Rectal smooth muscle tissue (tissue), 1 donor: ENCODE data around the gene CLCNKB.
A peak's percentile ranks its signal among the peaks of the same experiment; 100 is the strongest.

Experiments
- H3K27ac ChIP-seq: one replicate; pipeline ENCODE4 v1.7.0; 2013; ENCODE audit warnings: low read depth, low read length, inconsistent platforms
- H3K27me3 ChIP-seq: one replicate; pipeline ENCODE4 v1.7.0; 2013; ENCODE audit warnings: low read length; ENCODE audit not compliant: control insufficient read depth, insufficient read depth
- H3K36me3 ChIP-seq: one replicate; pipeline ENCODE4 v1.7.0; 2013; ENCODE audit warnings: low read length; ENCODE audit not compliant: control insufficient read depth, insufficient read depth
- H3K4me1 ChIP-seq: one replicate; pipeline ENCODE4 v1.7.0; 2013; ENCODE audit warnings: low read length; ENCODE audit not compliant: control insufficient read depth, insufficient read depth
- H3K4me3 ChIP-seq: one replicate; pipeline ENCODE4 v1.7.0; 2013; ENCODE audit warnings: low read length
- H3K9ac ChIP-seq: one replicate; pipeline ENCODE4 v1.7.0; 2013; ENCODE audit warnings: low read length

Gene CLCNKB

GRCh38 chr1:16009030-16009460, 34.5 kb upstream of the CLCNKB start:
- H3K36me3 ChIP-seq, result no peaks in the 10 kb centered on the region
- no peaks in the 10 kb centered on the region for H3K27me3 ChIP-seq
- H3K4me3 ChIP-seq, result no peak overlapping the region
- no peak overlapping the region for H3K9ac ChIP-seq
- H3K4me1 ChIP-seq, result peaks cover 12% of the 10 kb centered on the region
- H3K27ac ChIP-seq, result no peak overlapping the region

GRCh38 chr1:16009678-16010077, 33.9 kb upstream of the CLCNKB start:
- Histone ChIP-seq H3K4me1 (peaks cover 15% of the 10 kb centered on the region), H3K27me3 (no peaks in the 10 kb centered on the region), H3K36me3 (no peaks in the 10 kb centered on the region), H3K9ac (no peak overlapping the region), H3K27ac (no peak overlapping the region), H3K4me3 (no peak overlapping the region)

- Histone ChIP-seq H3K36me3 (no peaks in the 10 kb centered on the region), H3K27ac (no peak overlapping the region), H3K4me3 (no peak overlapping the region), H3K4me1 (peaks cover 26% of the 10 kb centered on the region), H3K9ac (no peak overlapping the region), H3K27me3 (no peaks in the 10 kb centered on the region)
These were observed 32.7 kb upstream of the CLCNKB start for GRCh38 chr1:16010837-16011236.

DNA sequence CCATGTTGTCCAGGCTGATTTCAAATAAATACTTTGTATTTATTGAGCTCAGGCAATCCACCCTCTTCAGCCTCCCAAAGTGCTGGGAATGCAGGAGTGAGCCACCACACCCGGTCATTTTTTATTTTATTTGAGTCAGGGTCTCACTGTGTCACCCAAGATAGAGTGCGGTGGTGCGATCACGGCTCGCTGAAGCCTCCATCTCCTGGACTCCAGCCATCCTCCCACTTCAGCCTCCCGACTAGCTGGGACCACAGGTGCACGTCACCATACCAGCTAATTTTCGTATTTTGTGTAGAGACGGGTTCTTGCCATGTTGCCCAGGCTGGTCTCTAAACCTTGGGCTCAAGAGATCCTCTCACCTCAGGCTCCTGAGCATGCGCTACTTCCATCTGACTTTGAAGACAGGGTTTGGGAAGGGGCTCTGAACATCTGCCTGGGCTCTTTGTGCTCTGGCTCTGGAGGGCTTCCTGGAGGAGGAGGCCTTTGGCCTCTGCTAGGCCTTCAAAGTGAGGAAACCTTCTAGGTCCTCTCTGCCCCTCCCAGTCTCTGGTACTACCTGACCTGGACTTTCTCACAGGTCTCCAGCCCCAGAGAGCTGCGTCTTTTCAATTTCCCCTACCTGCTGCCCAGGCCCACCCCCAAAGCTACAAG, 31.5 kb upstream of the CLCNKB start:
- Histone ChIP-seq H3K27ac (peak overlapping the region; percentile 99), H3K4me3 (peak overlapping the region; percentile 56)

GRCh38 chr1:16012590-16013219, 30.9 kb upstream of the CLCNKB start:
- Histone ChIP-seq H3K36me3 (no peaks in the 10 kb centered on the region), H3K27ac (peak overlapping the region; percentile 99), H3K4me3 (peak overlapping the region; percentile 56), H3K27me3 (no peaks in the 10 kb centered on the region), H3K4me1 (peaks cover 28% of the 10 kb centered on the region), H3K9ac (no peak overlapping the region)

More for the DNA sequence above, 31.5 kb upstream of the CLCNKB start:
- Histone ChIP-seq H3K4me1 (peaks cover 28% of the 10 kb centered on the region), H3K9ac (no peak overlapping the region), H3K27me3 (no peaks in the 10 kb centered on the region), H3K36me3 (no peaks in the 10 kb centered on the region)

- Histone ChIP-seq H3K9ac (no peak overlapping the region), H3K4me1 (peaks cover 32% of the 10 kb centered on the region), H3K27me3 (no peaks in the 10 kb centered on the region), H3K36me3 (no peaks in the 10 kb centered on the region), H3K27ac (peak overlapping the region; percentile 99), H3K4me3 (no peak overlapping the region)
These were observed 30.2 kb upstream of the CLCNKB start for GRCh38 chr1:16013220-16013907.

DNA sequence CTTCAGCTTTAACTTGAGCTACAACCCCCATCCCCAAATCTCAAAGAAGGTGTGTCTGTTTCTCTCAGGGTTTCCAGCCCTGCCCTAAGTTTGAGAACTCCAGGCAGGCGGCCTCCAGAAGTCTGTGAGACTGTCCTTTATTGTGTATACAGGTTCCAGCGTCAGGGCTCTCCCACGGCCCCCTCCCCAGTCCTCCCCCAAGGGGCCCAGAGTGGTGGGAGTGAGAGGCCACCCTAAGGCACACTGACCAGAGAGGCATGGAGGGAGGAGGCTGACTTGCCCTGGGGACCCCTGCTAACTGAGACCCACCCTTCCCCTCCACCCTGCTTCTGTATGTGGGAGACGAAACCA, 29.7 kb upstream of the CLCNKB start:
- Histone ChIP-seq H3K9ac (no peak overlapping the region), H3K27ac (peak overlapping the region; percentile 99), H3K27me3 (no peaks in the 10 kb centered on the region), H3K4me3 (no peak overlapping the region), H3K36me3 (no peaks in the 10 kb centered on the region), H3K4me1 (peaks cover 36% of the 10 kb centered on the region)

DNA sequence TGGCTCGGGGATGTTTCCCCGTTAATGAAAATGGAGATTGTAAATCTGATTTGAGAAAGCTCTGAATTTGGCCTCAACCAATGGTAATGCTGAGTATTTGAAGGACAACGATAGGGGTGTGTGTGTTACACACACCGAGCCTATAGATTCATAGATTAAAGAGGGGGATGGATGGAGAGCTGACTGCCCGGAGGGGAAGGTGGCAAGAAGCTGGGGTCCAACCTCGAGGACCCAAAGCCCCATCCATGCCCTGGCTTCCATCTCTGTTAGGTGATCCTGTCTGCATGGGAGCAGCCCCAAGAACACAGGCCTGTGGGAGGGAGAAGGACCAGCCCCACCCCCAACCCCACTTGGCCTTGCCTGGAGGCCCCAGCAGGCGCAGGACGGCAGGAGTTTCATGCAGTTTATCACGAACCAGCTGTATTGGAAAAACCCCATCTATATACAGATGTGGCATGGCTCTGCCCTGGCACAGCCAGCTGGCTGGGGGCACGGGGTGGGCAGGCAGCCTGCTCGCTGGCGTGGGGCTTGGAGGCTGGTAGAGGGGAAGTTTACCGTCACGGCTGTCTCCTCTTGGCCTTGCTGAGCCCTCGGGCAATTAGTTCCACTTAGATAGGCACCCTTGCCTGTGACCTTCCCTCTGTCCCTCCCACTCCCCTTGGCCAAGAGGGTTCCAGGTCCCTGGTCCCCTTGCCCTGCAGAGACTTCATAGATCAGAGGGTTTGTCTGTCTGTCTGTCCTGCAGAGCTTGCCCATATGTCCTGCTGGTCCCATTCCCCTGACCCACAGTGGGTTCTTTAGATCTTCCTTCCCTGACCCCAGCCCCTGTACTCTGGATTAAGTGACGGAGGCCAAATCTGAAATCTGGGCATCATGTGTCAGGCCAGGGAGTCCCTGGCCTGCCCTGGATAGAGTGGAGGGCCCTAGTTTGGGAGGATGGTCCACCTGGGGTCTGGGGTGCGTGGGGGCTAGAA, 28.8 kb upstream of the CLCNKB start:
- Histone ChIP-seq H3K9ac (no peak overlapping the region), H3K27ac (peak overlapping the region; percentile 99), H3K27me3 (no peaks in the 10 kb centered on the region), H3K36me3 (no peaks in the 10 kb centered on the region), H3K4me1 (peaks cover 43% of the 10 kb centered on the region), H3K4me3 (peak overlapping the region; percentile 30)

DNA sequence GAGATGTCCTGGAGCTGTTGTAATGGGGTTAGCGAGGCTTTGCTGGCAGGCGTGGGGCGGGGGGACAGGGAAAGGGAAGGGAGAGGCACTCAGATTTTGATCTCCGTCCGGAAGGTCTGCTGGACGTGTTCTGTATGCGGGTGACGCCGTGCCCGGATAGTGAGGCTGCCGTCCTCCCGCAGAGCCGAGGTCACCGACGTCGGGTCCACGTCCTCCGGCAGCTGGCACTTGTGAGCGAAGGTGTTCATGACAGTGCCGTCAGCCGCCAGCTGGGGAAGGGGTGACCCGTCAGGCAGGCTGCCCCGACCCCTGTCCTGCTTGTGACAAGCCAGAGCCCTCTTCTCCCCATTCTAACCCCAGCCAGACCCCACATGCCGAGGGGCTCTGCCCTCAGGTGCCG, 28.1 kb upstream of the CLCNKB start:
- H3K27me3 ChIP-seq, result no peaks in the 10 kb centered on the region
- H3K36me3 ChIP-seq, result no peaks in the 10 kb centered on the region
- peaks cover 50% of the 10 kb centered on the region for H3K4me1 ChIP-seq
- peak overlapping the region; percentile 99 for H3K27ac ChIP-seq
- no peak overlapping the region for H3K9ac ChIP-seq
- H3K4me3 ChIP-seq, result peak overlapping the region; percentile 30

DNA sequence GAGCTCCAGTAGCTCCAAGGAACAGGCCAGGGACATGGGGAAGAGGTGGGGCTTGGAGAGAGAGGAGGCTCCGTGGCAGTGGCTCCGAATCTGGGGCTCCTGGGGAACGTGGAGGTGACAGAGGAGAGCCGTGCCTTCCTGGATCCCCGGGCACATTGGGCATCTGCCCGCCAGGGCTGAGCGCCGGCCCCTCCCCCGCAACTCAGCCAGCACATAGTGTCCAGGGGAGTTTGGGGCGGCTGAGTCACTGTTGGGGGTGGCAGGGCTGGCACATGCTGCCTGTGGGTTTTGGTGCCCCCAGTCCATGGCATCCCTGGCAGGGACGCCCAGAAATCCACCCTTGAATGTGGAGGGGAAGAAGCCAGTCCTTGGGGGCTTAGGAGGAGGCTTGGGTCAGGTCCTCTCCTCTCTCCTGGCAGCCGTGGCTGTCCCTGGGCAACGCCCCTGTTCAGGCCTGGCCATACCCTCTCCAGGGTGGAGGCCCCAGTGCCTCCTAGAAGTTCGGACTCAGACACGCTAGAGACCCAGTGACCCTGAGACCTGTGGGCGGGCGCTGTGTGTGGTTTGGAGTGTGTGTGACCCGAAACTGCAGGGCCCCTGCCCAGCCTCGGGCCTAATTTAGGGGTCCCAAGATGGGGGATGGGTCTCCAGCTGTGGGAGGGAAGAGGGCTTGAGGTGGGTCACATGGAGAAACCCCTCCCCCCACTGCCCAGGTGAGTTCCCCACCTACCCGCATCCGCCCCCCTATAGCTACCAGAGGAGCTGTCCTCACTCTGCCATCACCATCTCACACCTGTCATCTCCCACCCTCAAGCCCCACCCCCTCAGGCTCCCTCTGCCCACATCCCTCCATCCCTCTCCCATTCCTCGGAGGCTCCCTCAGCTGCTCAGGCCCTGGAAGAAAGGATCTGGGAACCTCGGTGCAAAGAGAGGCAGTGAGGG, 27.4 kb upstream of the CLCNKB start:
- H3K4me3 ChIP-seq, result peak overlapping the region; percentile 72

DNA sequence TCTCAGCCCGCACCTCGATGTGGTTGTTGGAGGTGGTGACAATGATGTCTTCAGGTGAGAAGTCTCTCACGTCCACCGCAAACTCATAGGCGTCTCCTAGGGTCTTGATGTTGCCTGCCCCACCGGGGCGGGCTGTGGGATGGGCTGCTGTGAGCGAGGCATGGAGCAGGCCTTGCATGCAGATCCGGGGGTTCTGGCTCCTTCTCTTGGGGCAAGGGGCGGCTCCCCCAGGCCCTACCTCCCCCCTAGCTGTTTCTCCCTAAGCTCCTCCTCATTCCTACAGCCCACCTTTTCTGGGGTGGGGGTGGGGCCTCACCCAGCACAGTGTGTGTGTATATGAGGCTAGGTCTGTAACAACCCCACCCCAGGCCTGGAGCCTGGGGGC, 26.5 kb upstream of the CLCNKB start:
- H3K4me1 ChIP-seq, result peaks cover 60% of the 10 kb centered on the region
- H3K27me3 ChIP-seq, result no peaks in the 10 kb centered on the region
- peak overlapping the region; percentile 99 for H3K27ac ChIP-seq
- no peaks in the 10 kb centered on the region for H3K36me3 ChIP-seq
- H3K4me3 ChIP-seq, result peak overlapping the region; percentile 72
- H3K9ac ChIP-seq, result peak overlapping the region; percentile 96

More for the DNA sequence above, 27.4 kb upstream of the CLCNKB start:
- Histone ChIP-seq H3K4me1 (peaks cover 53% of the 10 kb centered on the region), H3K27ac (peak overlapping the region; percentile 99), H3K27me3 (no peaks in the 10 kb centered on the region), H3K9ac (no peak overlapping the region), H3K36me3 (no peaks in the 10 kb centered on the region)
